ENCODE results near the gene CACNG8. TPM values are rescaled to one million over a fixed set of nuclear protein-coding genes. Genes with fewer than 3 reads are reported as not detected.

Gene CACNG8
- total RNA-seq, 4 donors from 2014 or later, result not detected

DNA sequence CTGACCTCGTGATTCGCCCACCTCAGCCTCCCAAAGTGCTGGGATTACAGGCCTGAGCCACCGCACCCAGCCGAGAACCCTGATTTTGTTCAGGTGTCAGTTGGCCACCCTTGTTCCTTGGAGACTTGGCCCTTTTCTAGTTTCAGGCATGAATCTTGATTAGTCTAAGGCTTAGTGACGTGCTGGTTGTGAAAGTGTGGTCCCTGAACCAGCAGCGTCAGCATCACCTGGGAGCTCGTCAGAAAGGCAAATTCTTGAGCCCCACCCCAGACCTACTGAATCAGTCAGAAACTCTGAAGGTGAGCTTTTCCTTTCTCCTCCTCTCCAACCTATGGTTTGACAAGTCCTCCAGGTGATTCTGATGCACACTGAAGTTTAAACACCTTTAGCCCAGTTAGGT is 63.9 kb downstream of the CACNG8 start:
- in situ Hi-C loops (cut with MboI; ENCODE audit: low pct_ligation_motif_present in 1 of 4, low pct_unique_long_range_greater_than_20kb in 1 of 4, low sequenced_read_pairs in 3 of 4), result loop anchor here (10.0 to 25.0 kb wide), 3 partner anchors 132 to 214 kb away; partner anchors contain the start of gene NLRP12 (in 2 of the 4)
- Histone ChIP-seq H3K4me3 (no peak overlapping the region), H3K4me1 (no peaks in the 10 kb centered on the region), H3K27ac (no peak overlapping the region), H3K9me3 (no peaks in the 10 kb centered on the region), H3K36me3 (no peaks in the 10 kb centered on the region), H3K27me3 (peaks cover 42% of the 10 kb centered on the region)
- TF ChIP-seq EP300 (IDR thresholded peaks at IDR 0.05; ENCODE audit: low read depth) (no peak), CTCF (IDR thresholded peaks at IDR 0.05) (no peak), POLR2A (IDR thresholded peaks at IDR 0.05) (no peak), POLR2AphosphoS5 (IDR thresholded peaks at IDR 0.05) (no peak)
- DNase-seq, result no peak
- intact Hi-C loops (cut with DNase I; ENCODE audit: low total_unique reads), result no loop called here
- WGBS, 2 donors (ENCODE audit: low coverage in 1 of 2), result 63% methylated on average over 7 of the region's 7 CpGs; no CpG with 5 or more reads in 1 of the 2 donors

DNA sequence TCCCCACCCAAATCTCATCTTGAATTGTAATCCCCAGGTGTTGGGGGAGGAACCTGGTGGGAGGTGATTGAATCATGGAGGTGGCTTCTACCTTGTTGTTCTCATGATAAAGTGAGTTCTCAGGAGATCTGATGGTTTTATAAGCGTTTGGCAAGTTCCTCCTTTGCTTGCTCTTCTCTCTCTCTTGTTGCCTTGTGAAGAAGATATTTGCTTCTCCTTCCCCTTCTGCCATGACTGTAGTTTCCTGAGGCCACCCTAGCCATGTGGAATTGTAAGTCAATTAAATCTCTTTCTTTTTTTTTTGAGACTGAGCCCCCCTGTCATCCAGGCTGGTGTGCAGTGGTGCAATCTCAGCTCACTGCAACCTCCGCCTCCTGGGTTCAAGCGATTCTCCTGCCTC is 66.6 kb downstream of the CACNG8 start:
- Histone ChIP-seq H3K27ac (no peak overlapping the region), H3K9me3 (no peaks in the 10 kb centered on the region), H3K27me3 (peaks cover 32% of the 10 kb centered on the region), H3K36me3 (no peaks in the 10 kb centered on the region), H3K4me3 (no peak overlapping the region), H3K4me1 (no peaks in the 10 kb centered on the region)
- DNase-seq, result no peak
- in situ Hi-C loops (cut with MboI; ENCODE audit: low pct_ligation_motif_present in 1 of 4, low pct_unique_long_range_greater_than_20kb in 1 of 4, low sequenced_read_pairs in 3 of 4), result loop anchor here (10.0 to 25.0 kb wide), 3 partner anchors 134 to 217 kb away; partner anchors contain the start of gene NLRP12 (in 2 of the 4)
- 67% methylated on average over 3 of the region's 3 CpGs; no CpG with 5 or more reads in 1 of the 2 donors for WGBS, 2 donors (ENCODE audit: low coverage in 1 of 2)
- TF ChIP-seq EP300 (IDR thresholded peaks at IDR 0.05; ENCODE audit: low read depth) (no peak), CTCF (IDR thresholded peaks at IDR 0.05) (no peak), POLR2A (IDR thresholded peaks at IDR 0.05) (no peak), POLR2AphosphoS5 (IDR thresholded peaks at IDR 0.05) (no peak)
- intact Hi-C loops (cut with DNase I; ENCODE audit: low total_unique reads), result no loop called here

DNA sequence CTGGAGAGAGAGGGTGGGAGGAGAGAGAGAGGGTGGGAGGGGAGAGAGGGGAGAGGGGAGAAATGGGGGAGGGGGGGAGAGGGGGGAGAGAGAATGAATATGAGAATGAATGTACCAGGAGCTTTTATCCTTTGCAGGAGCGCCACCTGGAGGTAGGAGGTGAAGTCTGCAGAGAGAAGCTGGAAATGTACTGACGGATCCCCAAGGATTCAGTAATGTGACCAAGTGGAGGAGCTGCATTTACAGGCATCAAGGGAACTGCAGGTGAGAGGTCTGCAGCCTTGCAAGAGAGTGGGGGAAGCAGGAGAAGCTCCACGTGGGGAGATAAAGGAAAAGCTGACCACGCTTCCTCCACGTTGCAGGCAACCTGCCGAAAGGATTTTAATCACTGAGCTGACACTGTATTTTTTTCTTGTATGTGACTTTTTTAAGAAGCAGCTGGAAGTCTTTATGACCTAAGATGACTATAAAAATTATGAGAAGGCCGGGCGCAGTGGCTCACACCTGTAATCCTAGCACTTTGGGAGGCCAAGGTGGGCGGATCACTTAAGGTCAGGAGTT is 67.3 kb downstream of the CACNG8 start:
- no peaks in the 10 kb centered on the region for H3K9me3 ChIP-seq
- no peaks in the 10 kb centered on the region for H3K36me3 ChIP-seq
- no peak overlapping the region for H3K27ac ChIP-seq
- H3K27me3 ChIP-seq, result peaks cover 28% of the 10 kb centered on the region
- peak; percentile 21 to 66 (median 47) for TF ChIP-seq CTCF (IDR thresholded peaks at IDR 0.05)
- no peak for TF ChIP-seq EP300 (IDR thresholded peaks at IDR 0.05; ENCODE audit: low read depth)
- no peak for TF ChIP-seq POLR2AphosphoS5 (IDR thresholded peaks at IDR 0.05)
- no peaks in the 10 kb centered on the region for H3K4me1 ChIP-seq
- intact Hi-C loops (cut with DNase I; ENCODE audit: low total_unique reads), result no loop called here
- no peak overlapping the region for H3K4me3 ChIP-seq
- WGBS, 2 donors (ENCODE audit: low coverage in 1 of 2), result 0 to 22% methylated on average over 2 to 9 of the region's 9 CpGs
- in situ Hi-C loops (cut with MboI; ENCODE audit: low pct_ligation_motif_present in 1 of 4, low pct_unique_long_range_greater_than_20kb in 1 of 4, low sequenced_read_pairs in 3 of 4), result loop anchor here (10.0 to 25.0 kb wide), 3 partner anchors 135 to 218 kb away; partner anchors contain the start of gene NLRP12 (in 2 of the 4)
- peak; percentile 53 for DNase-seq

DNA sequence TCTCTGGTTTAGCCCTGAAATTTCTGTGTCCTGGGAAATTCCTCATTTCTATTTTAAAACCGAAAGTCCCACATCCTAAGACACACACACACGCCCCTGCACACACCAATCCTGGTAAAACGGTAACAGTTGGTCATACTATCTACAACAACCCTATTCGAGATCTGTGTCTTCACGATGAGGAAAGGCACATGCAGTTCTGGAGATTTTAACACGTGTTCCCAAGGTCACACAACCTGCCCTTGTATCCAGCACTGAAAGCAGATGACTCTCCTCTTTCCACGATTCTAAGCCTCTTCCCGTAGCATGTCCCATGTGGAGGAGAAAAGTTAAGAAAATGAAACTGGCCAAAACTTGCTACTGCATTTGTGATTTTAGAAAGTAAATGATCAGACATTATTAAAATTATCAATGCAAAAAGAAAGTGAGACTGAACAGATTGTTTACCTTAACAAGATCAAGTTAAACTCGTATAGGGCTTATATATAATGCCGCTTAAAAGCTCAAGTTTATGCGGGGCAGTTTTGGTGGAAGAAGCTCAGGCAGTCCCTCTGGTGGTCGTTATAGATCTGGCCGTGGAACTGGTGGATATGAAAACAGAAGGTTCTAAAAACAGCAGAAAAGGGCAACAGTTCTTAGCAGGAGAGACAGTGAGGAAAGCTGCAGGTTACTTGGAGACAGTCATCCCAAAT is 68.3 kb downstream of the CACNG8 start:
- Histone ChIP-seq H3K4me1 (no peaks in the 10 kb centered on the region), H3K9me3 (no peaks in the 10 kb centered on the region), H3K27ac (no peak overlapping the region), H3K4me3 (no peak overlapping the region), H3K27me3 (peaks cover 23% of the 10 kb centered on the region), H3K36me3 (no peaks in the 10 kb centered on the region)
- WGBS, 2 donors (ENCODE audit: low coverage in 1 of 2), result 33 to 35% methylated on average over 11 to 13 of the region's 13 CpGs
- intact Hi-C loops (cut with DNase I; ENCODE audit: low total_unique reads), result no loop called here
- DNase-seq, result no peak
- in situ Hi-C loops (cut with MboI; ENCODE audit: low pct_ligation_motif_present in 1 of 4, low pct_unique_long_range_greater_than_20kb in 1 of 4, low sequenced_read_pairs in 3 of 4), result loop anchor here in 2 of 4 donors (25.0 kb wide), 1 partner anchor 219 kb away; the partner anchor contains the start of gene NLRP12 (in 2 of the 2)
- TF ChIP-seq CTCF (IDR thresholded peaks at IDR 0.05) (no peak), POLR2AphosphoS5 (IDR thresholded peaks at IDR 0.05) (no peak), POLR2A (IDR thresholded peaks at IDR 0.05) (no peak), EP300 (IDR thresholded peaks at IDR 0.05; ENCODE audit: low read depth) (no peak)
